A673 (cell line): ENCODE results near the gene AQP12A.
"Not testable (repeated sequence)": the region's sequence is repeated elsewhere in the genome, so short reads cannot be mapped to it uniquely, and the experiment has no call there.

ENCODE experiments used
- CTCF ChIP-seq: fragments of 300-800, 200-600 bp; sonication (generic); conservative IDR thresholded peaks from 2 replicates; pipeline ENCODE4 v1.5.1; 2017; ENCODE audit warnings: low read depth, mild to moderate bottlenecking, antibody characterized with exemption, low read length, moderate library complexity, mixed read lengths
- EZH2 ChIP-seq: fragments of 200-600 bp; sonication (generic); IDR thresholded peaks from 2 replicates; pipeline ENCODE4 v1.6.1; 2017; ENCODE audit warnings: borderline replicate concordance, low read depth, mild to moderate bottlenecking, mixed read lengths, antibody characterized with exemption, low read length; ENCODE audit not compliant: poor library complexity, severe bottlenecking

- not testable (repeated sequence) for TF ChIP-seq CTCF, EZH2
Observed at GRCh38 chr2:240659883-240660282, 31.8 kb upstream of the AQP12A start.
